Gastrocnemius medialis (tissue), 4 donors: ENCODE data around the gene TEF. TPM values are rescaled to one million over a fixed set of nuclear protein-coding genes. Genes with fewer than 3 reads are reported as not detected.
"Not testable (repeated sequence)": the region's sequence is repeated elsewhere in the genome, so short reads cannot be mapped to it uniquely, and the experiment has no call there.

Experiments used
- ATAC-seq, 2 donors: fragments of 150-250 bp; one replicate each; pipeline ENCODE4 v1.9.1; 2016
- DNase-seq, 2 donors: peaks; one replicate each; pipeline ENCODE4 v3.0.0-alpha.2; 2019
- H3K27ac ChIP-seq, 4 donors: fragments of 200-600 bp; sonication (generic); 1 replicate in 1 of 4; 2 replicates in 3 of 4; pipeline ENCODE4 v1.5.1; 2016 to 2018; ENCODE audit warnings: mild to moderate bottlenecking in 2 of 4, moderate library complexity in 1 of 4
- H3K27me3 ChIP-seq, 3 donors: fragments of 200-600 bp; sonication (generic) in 2 of 3; 1 replicate in 1 of 3; 2 replicates in 2 of 3; pipeline versions ENCODE4 v1.5.1 to v1.6.0; 2016 to 2019; ENCODE audit warnings: mild to moderate bottlenecking in 1 of 3, moderate library complexity in 1 of 3
- H3K36me3 ChIP-seq, 2 donors: fragments of 200-600 bp; sonication (generic) in 1 of 2; one replicate each; pipeline ENCODE4 v1.5.1; 2017 to 2018
- H3K4me1 ChIP-seq, 2 donors: fragments of 200-600 bp; sonication (generic) in 1 of 2; one replicate each; pipeline ENCODE4 v1.5.1; 2016 to 2017; ENCODE audit warnings: mild to moderate bottlenecking in 2 of 2
- H3K4me3 ChIP-seq, 4 donors: fragments of 200-600 bp; sonication (generic) in 3 of 4; 1 replicate in 1 of 4; 2 replicates in 3 of 4; pipeline ENCODE4 v1.5.1; 2016 to 2019; ENCODE audit warnings: mild to moderate bottlenecking in 2 of 4
- H3K9me3 ChIP-seq, 3 donors: fragments of 200-600 bp; sonication (generic) in 2 of 3; 1 replicate in 1 of 3; 2 replicates in 2 of 3; pipeline ENCODE4 v1.5.1; 2016 to 2019
- CTCF ChIP-seq, 5 experiments: fragments of 450-650 bp in 3 of 5; fragments of 200-600 bp in 2 of 5; sonication (generic) in 2 of 5; IDR thresholded peaks in 4 of 5; conservative IDR thresholded peaks in 1 of 5; 1 replicate in 4 of 5; 2 replicates in 1 of 5; pipeline ENCODE4 v1.5.1; 2016 to 2019; ENCODE audit warnings: antibody characterized with exemption in 5 of 5, mild to moderate bottlenecking in 3 of 5, moderate library complexity in 3 of 5
- POLR2A ChIP-seq, 2 donors: fragments of 450-650 bp; IDR thresholded peaks; one replicate each; pipeline ENCODE4 v1.6.1; 2017; ENCODE audit warnings: antibody characterized with exemption in 2 of 2, mild to moderate bottlenecking in 2 of 2, moderate library complexity in 2 of 2
- in situ Hi-C, 4 donors: fragments of 200-750 bp; cut with MboI; loops; one replicate each; pipeline versions ENCODE4 v1.15.0 to v1.8.0; 2017; ENCODE audit warnings: low sequenced_read_pairs in 4 of 4
- intact Hi-C: fragments of 100-400 bp; cut with DNase I; formaldehyde crosslinking; loops from one replicate; pipeline ENCODE4 v1.15.1; 2023; ENCODE audit warnings: low total_unique reads
- total RNA-seq, 4 donors: library from RNA; depleted of rRNA; stranded (reverse); fragments of >200 nt; gene quantifications; one replicate each; pipeline versions ENCODE4 v1.1.0 to v1.2.3, GENCODE V29; 2016

The TEF gene
- total RNA-seq, 4 donors from 2014 or later: 15.6 to 39.8 (median 19.5) TPM

GRCh38 chr22:41436322-41437113 is 54.8 kb downstream of the TEF start:
- DNase-seq (no peak), ATAC-seq (no peak)
- H3K4me1 ChIP-seq: peaks cover 76 to 84% of the 10 kb centered on the region in 2 donors

GRCh38 chr22:41437198-41437597 is 55.5 kb downstream of the TEF start:
- ATAC-seq (no peak), DNase-seq (no peak)
- intact Hi-C loops: no loop called here
- in situ Hi-C loops: no loop called here
- peak overlapping the region; percentile 92 to 100 (median 99) for H3K27ac ChIP-seq
- H3K4me1 ChIP-seq: peaks cover 83 to 91% of the 10 kb centered on the region in 2 donors
- no peak for TF ChIP-seq POLR2A (IDR thresholded peaks at IDR 0.05)
- no peaks in the 10 kb centered on the region for H3K27me3 ChIP-seq
- H3K9me3 ChIP-seq: no peaks in the 10 kb centered on the region
- H3K36me3 ChIP-seq: peaks cover 0 to 46% of the 10 kb centered on the region in 2 donors
- no peak overlapping the region for H3K4me3 ChIP-seq

More at GRCh38 chr22:41436322-41437113, 54.8 kb downstream of the TEF start:
- Histone ChIP-seq H3K27ac (peak overlapping the region; percentile 92 to 100 (median 99)), H3K9me3 (no peaks in the 10 kb centered on the region), H3K36me3 (peaks cover 0 to 43% of the 10 kb centered on the region in 2 donors), H3K4me3 (peak overlapping the region in 1 of 4 donors; percentile 22), H3K27me3 (no peaks in the 10 kb centered on the region)
- no peak for TF ChIP-seq CTCF (IDR thresholded peaks at IDR 0.05 in 4 of 5, conservative IDR thresholded peaks at IDR 0.05 in 1 of 5)
- intact Hi-C loops (no loop called here), in situ Hi-C loops (no loop called here)

- H3K27ac ChIP-seq: peak overlapping the region; percentile 92 to 100 (median 99)
- H3K36me3 ChIP-seq: peaks cover 0 to 48% of the 10 kb centered on the region in 2 donors
- in situ Hi-C loops (loop anchor here in 1 of 4 donors (5.0 kb wide), 1 partner anchor 33 kb away; no protein-coding TSS in a partner anchor), intact Hi-C loops (loop anchor here (10.0 kb wide), 1 partner anchor 136 kb away; the partner anchor contains the start of gene ZC3H7B)
- not testable (repeated sequence) for H3K4me3 ChIP-seq, DNase-seq, H3K27me3 ChIP-seq, ATAC-seq, H3K9me3 ChIP-seq
- peaks cover 78 to 81% of the 10 kb centered on the region in 2 donors for H3K4me1 ChIP-seq
Observed at GRCh38 chr22:41440511-41440910, 58.8 kb downstream of the TEF start.

- peaks cover 60 to 63% of the 10 kb centered on the region in 2 donors for H3K4me1 ChIP-seq
- ATAC-seq (no peak), DNase-seq (no peak)
- no peaks in the 10 kb centered on the region for H3K27me3 ChIP-seq
- H3K9me3 ChIP-seq: no peaks in the 10 kb centered on the region
- peaks cover 0 to 30% of the 10 kb centered on the region in 2 donors for H3K36me3 ChIP-seq
- no peak for TF ChIP-seq CTCF (IDR thresholded peaks at IDR 0.05 in 4 of 5, conservative IDR thresholded peaks at IDR 0.05 in 1 of 5)
- in situ Hi-C loops (loop anchor here in 1 of 4 donors (5.0 kb wide), 1 partner anchor 35 kb away; no protein-coding TSS in a partner anchor), intact Hi-C loops (loop anchor here (10.0 kb wide), 1 partner anchor 138 kb away; the partner anchor contains the start of gene ZC3H7B)
- peak overlapping the region; percentile 92 to 100 (median 99) for H3K27ac ChIP-seq
- peak overlapping the region in 2 of 4 donors; percentile 66 to 93 for H3K4me3 ChIP-seq
Observed at GRCh38 chr22:41442240-41442792, 60.6 kb downstream of the TEF start.

- intact Hi-C loops: loop anchor here (2.0 to 10.0 kb wide), 3 partner anchors 64 to 140 kb away; partner anchors contain the start of genes TEF and ZC3H7B
- TF ChIP-seq CTCF (IDR thresholded peaks at IDR 0.05 in 4 of 5, conservative IDR thresholded peaks at IDR 0.05 in 1 of 5) (no peak), POLR2A (IDR thresholded peaks at IDR 0.05) (peak; percentile 74 to 83)
- Histone ChIP-seq H3K4me1 (peaks cover 46 to 52% of the 10 kb centered on the region in 2 donors), H3K36me3 (peaks cover 0 to 29% of the 10 kb centered on the region in 2 donors), H3K9me3 (no peaks in the 10 kb centered on the region), H3K27me3 (no peaks in the 10 kb centered on the region), H3K4me3 (peak overlapping the region; percentile 66 to 99 (median 90)), H3K27ac (peak overlapping the region; percentile 92 to 100 (median 99))
- ATAC-seq (peak; percentile 54 to 61), DNase-seq (peak; percentile 96)
- in situ Hi-C loops: loop anchor here in 1 of 4 donors (5.0 kb wide), 1 partner anchor 37 kb away; no protein-coding TSS in a partner anchor
Observed at GRCh38 chr22:41444360-41445128, 62.8 kb downstream of the TEF start.
